BJ (cell line): Measurements from ENCODE around the gene GULP1. TPM values are rescaled to one million over a fixed set of nuclear protein-coding genes. Genes with fewer than 3 reads are reported as not detected.
"Not testable (repeated sequence)": the region's sequence is repeated elsewhere in the genome, so short reads cannot be mapped to it uniquely, and the experiment has no call there.

Experiments
- CTCF ChIA-PET: fragments of 350-600 bp; formaldehyde crosslinking; extraction: SDS; loops from one replicate; lab custom pipeline; 2021; ENCODE audit warnings: antibody characterized with exemption, inconsistent platforms; lab: Yijun Ruan, JAX
- POLR2A ChIA-PET: fragments of 300-600 bp; sonication (Branson Sonifier 250); formaldehyde crosslinking; extraction: SDS; loops from one replicate; lab custom pipeline; 2021; ENCODE audit warnings: antibody characterized with exemption; lab: Charles Lee
- DNase-seq: peaks from one replicate; pipeline ENCODE4 v3.0.0-alpha.2; 2011; ENCODE audit warnings: low read depth
- H3K27me3 ChIP-seq: 2 replicates; pipeline ENCODE4 v1.6.0; 2011; ENCODE audit warnings: low read length; ENCODE audit not compliant: control insufficient read depth, insufficient read depth
- H3K36me3 ChIP-seq: 2 replicates; pipeline ENCODE4 v1.5.1; 2011; ENCODE audit warnings: low read length; ENCODE audit not compliant: control insufficient read depth, insufficient read depth
- H3K4me3 ChIP-seq: 2 replicates; pipeline ENCODE4 v1.5.1; 2011; ENCODE audit warnings: low read depth, mild to moderate bottlenecking, control low read depth, low read length
- polyA plus RNA-seq: library from polyadenylated mRNA; depleted of rRNA; stranded (reverse); fragments of >200 nt; gene quantifications from 2 replicates; pipeline ENCODE4 v1.2.3, GENCODE V29; 2011
- TF ChIP-seq, protein P1 (sequence below): IDR thresholded peaks from 2 replicates; pipeline ENCODE4 v1.5.1; 2011; ENCODE audit warnings: low read depth, mild to moderate bottlenecking, control low read depth, inconsistent platforms, low read length, moderate library complexity; ENCODE audit not compliant: insufficient read depth

Gene GULP1
- polyA plus RNA-seq, 1 experiment = 31.0 TPM

DNA sequence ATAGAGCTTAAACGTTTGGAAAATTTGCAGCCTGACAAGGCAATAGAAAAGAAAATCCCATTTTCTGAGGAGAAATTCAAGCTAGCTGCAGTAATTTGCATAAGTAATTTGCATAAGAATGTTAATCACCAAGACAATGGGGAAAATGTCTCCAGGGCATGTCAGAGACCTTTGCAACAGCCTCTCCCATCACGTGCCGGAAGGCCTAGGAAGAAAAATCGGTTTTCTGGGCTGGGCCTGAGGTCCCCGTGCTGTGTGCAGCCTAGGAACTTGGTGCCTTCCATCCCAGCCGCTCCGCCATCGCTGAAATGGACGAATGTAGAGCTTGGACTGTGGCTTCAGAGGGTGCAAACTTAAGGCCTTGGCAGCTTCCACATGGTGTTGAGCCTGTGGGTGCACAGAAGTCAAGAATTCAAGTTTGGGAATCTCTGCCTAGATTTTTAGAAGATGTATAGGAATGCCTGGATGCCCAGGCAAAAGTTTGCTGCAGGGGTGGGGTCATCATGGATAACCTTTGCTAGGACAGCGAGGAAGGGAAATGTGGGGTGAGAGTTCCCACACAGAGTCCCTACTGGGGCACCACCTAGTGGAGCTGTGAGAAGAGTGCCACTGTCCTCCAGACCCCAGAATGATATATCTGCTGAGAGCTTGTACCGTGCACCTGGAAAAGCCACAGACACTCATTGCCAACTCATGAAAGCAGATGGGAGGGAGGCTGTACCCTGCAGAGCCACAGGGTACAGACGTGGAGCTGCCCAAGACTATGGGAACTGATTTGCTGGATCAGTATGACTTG, 164.6 kb downstream of the GULP1 start:
- no peak for DNase-seq
- POLR2A ChIA-PET = interaction anchor here (0.7 kb wide), 1 partner anchor 93 kb away, joined by 3 read pairs; no protein-coding TSS in a partner anchor
- Histone ChIP-seq H3K27me3 (no peaks in the 10 kb centered on the region), H3K36me3 (no peaks in the 10 kb centered on the region), H3K4me3 (no peak overlapping the region)
- TF ChIP-seq, protein P1, sequence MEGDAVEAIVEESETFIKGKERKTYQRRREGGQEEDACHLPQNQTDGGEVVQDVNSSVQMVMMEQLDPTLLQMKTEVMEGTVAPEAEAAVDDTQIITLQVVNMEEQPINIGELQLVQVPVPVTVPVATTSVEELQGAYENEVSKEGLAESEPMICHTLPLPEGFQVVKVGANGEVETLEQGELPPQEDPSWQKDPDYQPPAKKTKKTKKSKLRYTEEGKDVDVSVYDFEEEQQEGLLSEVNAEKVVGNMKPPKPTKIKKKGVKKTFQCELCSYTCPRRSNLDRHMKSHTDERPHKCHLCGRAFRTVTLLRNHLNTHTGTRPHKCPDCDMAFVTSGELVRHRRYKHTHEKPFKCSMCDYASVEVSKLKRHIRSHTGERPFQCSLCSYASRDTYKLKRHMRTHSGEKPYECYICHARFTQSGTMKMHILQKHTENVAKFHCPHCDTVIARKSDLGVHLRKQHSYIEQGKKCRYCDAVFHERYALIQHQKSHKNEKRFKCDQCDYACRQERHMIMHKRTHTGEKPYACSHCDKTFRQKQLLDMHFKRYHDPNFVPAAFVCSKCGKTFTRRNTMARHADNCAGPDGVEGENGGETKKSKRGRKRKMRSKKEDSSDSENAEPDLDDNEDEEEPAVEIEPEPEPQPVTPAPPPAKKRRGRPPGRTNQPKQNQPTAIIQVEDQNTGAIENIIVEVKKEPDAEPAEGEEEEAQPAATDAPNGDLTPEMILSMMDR = no peak
- CTCF ChIA-PET = interaction anchor here (1.3 kb wide), 1 partner anchor 10 kb away, joined by 3 read pairs; no protein-coding TSS in a partner anchor

DNA sequence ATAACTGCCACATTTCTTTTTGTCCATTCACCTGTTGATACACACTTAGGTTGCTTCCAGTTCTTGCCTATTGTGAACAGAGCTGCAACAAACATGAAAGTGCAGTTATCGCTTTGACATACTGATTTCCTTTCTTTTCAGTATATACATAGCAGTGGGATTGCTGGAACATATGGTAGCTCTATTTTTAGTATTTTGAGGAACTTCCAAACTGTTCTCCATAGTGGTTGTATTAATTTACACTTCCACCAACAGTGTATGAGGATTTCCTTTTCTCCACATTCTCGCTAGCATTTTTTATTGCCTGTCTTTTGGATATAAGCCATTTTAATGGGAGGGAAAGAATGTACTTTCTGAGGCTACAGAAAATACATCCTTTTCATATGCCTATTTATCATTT, 167.4 kb downstream of the GULP1 start:
- Histone ChIP-seq H3K36me3 (no peaks in the 10 kb centered on the region), H3K4me3 (no peak overlapping the region), H3K27me3 (no peaks in the 10 kb centered on the region)
- no peak for DNase-seq
- CTCF ChIA-PET = no interaction called here
- TF ChIP-seq, protein P1 = no peak
- POLR2A ChIA-PET = no interaction called here

DNA sequence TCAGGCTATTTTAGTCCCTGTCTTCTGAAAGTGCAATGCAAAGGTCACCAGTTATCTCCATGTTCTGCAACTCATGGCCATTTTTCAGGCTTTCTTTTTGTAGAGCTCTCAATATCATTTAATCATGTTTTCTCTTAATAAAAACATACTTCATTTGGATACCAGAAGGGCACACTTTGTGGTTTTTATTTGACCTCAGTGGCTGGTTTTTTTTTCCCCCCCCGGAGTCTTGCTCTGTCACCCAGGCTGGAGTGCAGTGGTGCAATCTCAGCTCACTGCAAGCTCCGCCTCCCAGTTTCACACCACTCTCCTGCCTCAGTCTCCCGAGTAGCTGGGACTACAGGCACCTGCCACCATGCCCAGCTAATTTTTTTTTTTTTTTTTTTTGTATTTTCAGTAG, 174.4 kb downstream of the GULP1 start:
- DNase-seq, POLR2A ChIA-PET: not testable (repeated sequence)
- CTCF ChIA-PET = interaction anchor here (1.3 to 1.5 kb wide), 3 partner anchors 10 to 43 kb away, joined by 3 read pairs; no protein-coding TSS in a partner anchor

DNA sequence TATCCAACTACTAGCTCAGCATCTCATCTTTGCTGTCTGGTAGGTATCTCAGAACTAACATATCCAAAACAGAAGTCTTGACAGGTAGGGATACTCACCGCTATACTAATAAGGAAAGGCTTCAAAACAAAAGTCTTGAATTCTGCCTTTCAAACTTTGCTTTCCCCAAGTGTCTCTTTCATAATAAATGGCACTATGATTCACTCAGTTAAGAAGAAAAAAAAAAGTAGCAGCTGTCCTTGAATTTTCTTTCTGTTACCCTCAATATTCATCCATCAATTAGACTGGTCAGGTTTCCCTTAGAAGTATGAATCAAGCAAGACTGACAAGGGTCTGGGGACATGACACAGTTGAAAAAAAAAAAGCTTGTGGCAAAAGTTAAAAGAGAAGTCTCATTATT, 175.1 kb downstream of the GULP1 start:
- no peak for DNase-seq
- TF ChIP-seq, protein P1 = no peak
- ChIA-PET CTCF (interaction anchor here (0.6 to 1.5 kb wide), 5 partner anchors 9 to 46 kb away, joined by 3 to 5 read pairs (median 3); no protein-coding TSS in a partner anchor), POLR2A (no interaction called here)
- Histone ChIP-seq H3K4me3 (no peak overlapping the region), H3K27me3 (no peaks in the 10 kb centered on the region), H3K36me3 (no peaks in the 10 kb centered on the region)

More for the DNA sequence above, 174.4 kb downstream of the GULP1 start:
- H3K4me3 ChIP-seq, H3K36me3 ChIP-seq, H3K27me3 ChIP-seq: not testable (repeated sequence)

DNA sequence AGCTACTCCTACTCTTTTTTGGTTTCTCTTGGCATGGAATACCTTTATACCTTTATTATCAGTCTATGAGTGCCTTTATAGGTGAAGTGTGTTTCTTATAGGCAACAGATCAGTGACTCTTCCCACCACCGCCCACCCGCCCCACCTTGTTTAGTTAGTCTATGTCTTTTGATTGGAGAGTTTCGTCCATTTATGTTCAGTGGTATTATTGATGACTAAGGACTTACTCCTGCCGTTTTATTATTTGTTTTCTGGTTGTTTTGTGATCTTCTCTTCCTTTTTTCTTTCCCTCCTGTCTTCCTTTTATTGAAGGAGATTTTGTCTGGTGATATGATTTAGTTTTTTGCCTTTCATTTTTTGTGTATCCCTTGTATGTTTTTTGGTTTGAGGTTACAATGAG, 179.5 kb downstream of the GULP1 start:
- POLR2A ChIA-PET = no interaction called here
- CTCF ChIA-PET = no interaction called here
- no peaks in the 10 kb centered on the region for H3K27me3 ChIP-seq
- TF ChIP-seq, protein P1 = no peak
- DNase-seq = no peak
- no peaks in the 10 kb centered on the region for H3K36me3 ChIP-seq
- no peak overlapping the region for H3K4me3 ChIP-seq
